T-cell (primary cell): ENCODE data around the gene DGKZ. TPM values are rescaled to one million over a fixed set of nuclear protein-coding genes. Genes with fewer than 3 reads are reported as not detected.
A peak's percentile ranks its signal among the peaks of the same experiment; 100 is the strongest.

Experiments
- ATAC-seq, 4 experiments: fragments of 200-7000 bp in 3 of 4; fragments of 150-1000 bp in 1 of 4; cut with Tn5 transposase; replicated peaks in 1 of 4; 1 replicate in 3 of 4; 2 replicates in 1 of 4; pipeline ENCODE4 v1.10.0; 2021; ENCODE audit warnings: moderate library complexity in 3 of 4, mild to moderate bottlenecking in 2 of 4, moderate number of reproducible peaks in 1 of 4
- CTCF ChIA-PET, 2 donors: fragments of 300-600 bp; sonication (Branson Sonifier 250); formaldehyde crosslinking; loops; one replicate each; lab custom pipeline; 2022; ENCODE audit warnings: antibody characterized with exemption in 2 of 2; lab: Charles Lee
- POLR2A ChIA-PET, 2 donors: fragments of 300-600 bp; sonication (Branson Sonifier 250); formaldehyde crosslinking; loops; one replicate each; lab custom pipeline; 2022; ENCODE audit warnings: antibody characterized with exemption in 2 of 2; lab: Charles Lee
- DNase-seq, 35 experiments: peaks; one replicate each; pipeline versions ENCODE4 v3.0.0 to v3.0.0-alpha.2; 2013 to 2023
- H3K27ac ChIP-seq: one replicate; pipeline ENCODE4 v1.5.1; 2013; ENCODE audit warnings: low read length
- H3K27me3 ChIP-seq, 2 experiments: replicated peaks in 1 of 2; 1 replicate in 1 of 2; 2 replicates in 1 of 2; pipeline versions ENCODE4 v1.6.1 to v1.7.0; 2013; ENCODE audit warnings: low read length in 1 of 2, mixed read lengths in 1 of 2; ENCODE audit not compliant: control insufficient read depth in 2 of 2, insufficient read depth in 2 of 2; ENCODE audit errors: extremely low read depth in 1 of 2
- H3K36me3 ChIP-seq, 2 donors: 1 replicate in 1 of 2; 2 replicates in 1 of 2; pipeline versions ENCODE4 v1.6.1 to v1.7.0; 2013; ENCODE audit warnings: low read length in 1 of 2; ENCODE audit not compliant: control insufficient read depth in 2 of 2, insufficient read depth in 1 of 2; ENCODE audit errors: extremely low read depth in 1 of 2
- H3K4me1 ChIP-seq, 2 experiments: 1 replicate in 1 of 2; 2 replicates in 1 of 2; pipeline versions ENCODE4 v1.6.1 to v1.7.0; 2013; ENCODE audit warnings: low read length in 2 of 2, mixed read lengths in 1 of 2; ENCODE audit not compliant: insufficient read depth in 2 of 2, control insufficient read depth in 1 of 2; ENCODE audit errors: extremely low read depth in 1 of 2
- H3K4me3 ChIP-seq, 2 donors: 1 replicate in 1 of 2; 2 replicates in 1 of 2; pipeline versions ENCODE4 v1.5.1 to v1.7.0; 2013; ENCODE audit warnings: mild to moderate bottlenecking in 2 of 2, low read length in 1 of 2, moderate library complexity in 1 of 2; ENCODE audit not compliant: control insufficient read depth in 1 of 2; ENCODE audit errors: extremely low read depth in 1 of 2
- H3K9me3 ChIP-seq: 2 replicates; pipeline ENCODE4 v1.7.0; 2013
- H3K27ac Mint-ChIP-seq, 2 donors: one replicate each; pipeline ENCODE4 v1.8.0; 2020 to 2021; ENCODE audit warnings: mild to moderate bottlenecking in 2 of 2, mixed read lengths in 2 of 2
- H3K27me3 Mint-ChIP-seq, 2 donors: one replicate each; pipeline ENCODE4 v1.8.0; 2021 to 2022; ENCODE audit warnings: mixed read lengths in 2 of 2
- H3K36me3 Mint-ChIP-seq: one replicate; pipeline ENCODE4 v1.8.0; 2021; ENCODE audit warnings: mixed read lengths
- H3K4me1 Mint-ChIP-seq, 3 donors: one replicate each; pipeline ENCODE4 v1.8.0; 2020 to 2022; ENCODE audit warnings: mixed read lengths in 3 of 3, mild to moderate bottlenecking in 1 of 3
- H3K4me3 Mint-ChIP-seq, 3 donors: one replicate each; pipeline ENCODE4 v1.8.0; 2020 to 2022; ENCODE audit warnings: mild to moderate bottlenecking in 3 of 3, mixed read lengths in 3 of 3, moderate library complexity in 3 of 3
- H3K9me3 Mint-ChIP-seq, 3 donors: one replicate each; pipeline ENCODE4 v1.8.0; 2020 to 2022; ENCODE audit warnings: mixed read lengths in 3 of 3
- WGBS: methylation state at CpG from one replicate; pipeline ENCODE4 v1.1.5; 2013; ENCODE audit warnings: missing lambda C conversion rate; ENCODE audit not compliant: insufficient coverage; 5-methylcytosine and 5-hydroxymethylcytosine counted together
- total RNA-seq, 35 experiments: library from RNA in 6 of 35; stranded (reverse) in 6 of 35; fragments of 120-200 nt in 1 of 35; gene quantifications; one replicate each; pipeline versions ENCODE4 v1.2.1 to v1.2.4 and lab custom pipeline; 2013 to 2026

DGKZ gene
- total RNA-seq, 5 donors from 2014 or later (not counting 1 experiment from before 2014, with no cell fraction given) = 235 to 318 (median 251) TPM

- Histone ChIP-seq H3K4me1 (peaks cover 37 to 65% of the 10 kb centered on the region in 2 experiments), H3K27me3 (peaks cover 0 to 50% of the 10 kb centered on the region in 2 experiments)
Measured at GRCh38 chr11:46331282-46331984, 15.8 kb upstream of the DGKZ start.

DNA sequence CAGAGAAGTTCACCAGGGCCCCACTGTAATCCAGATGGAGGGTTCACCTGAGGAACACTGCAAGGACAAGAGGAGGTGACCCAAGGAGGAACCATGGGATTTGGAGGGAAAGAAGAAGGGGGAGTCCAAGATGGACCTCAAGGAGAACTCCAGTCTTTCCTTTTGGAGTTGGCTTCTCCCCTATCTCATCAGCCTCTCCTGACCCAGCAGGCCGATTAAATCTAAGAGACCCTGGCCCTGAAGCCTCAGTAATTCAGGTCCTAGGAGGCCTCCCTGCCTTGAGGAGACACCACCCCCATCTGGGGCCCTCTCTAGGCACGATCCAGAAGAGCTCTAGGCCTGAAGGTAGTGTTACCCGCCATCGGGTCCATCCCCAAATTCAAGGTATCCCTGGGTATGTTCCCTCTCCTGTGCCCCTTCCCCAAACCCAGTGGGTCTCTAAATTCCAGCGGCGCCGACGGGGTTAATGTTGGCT, 15.1 kb upstream of the DGKZ start:
- ChIA-PET CTCF (interaction anchor here in 1 of 2 donors (0.5 to 1.5 kb wide), 3 partner anchors 16 to 287 kb away, joined by 3 to 5 read pairs (median 5); no protein-coding TSS in a partner anchor), POLR2A (no interaction called here)
- Histone ChIP-seq H3K36me3 (no peaks in the 10 kb centered on the region), H3K27me3 (peaks cover 0 to 49% of the 10 kb centered on the region in 2 experiments), H3K4me3 (peak overlapping the region; percentile 47 to 60), H3K4me1 (peaks cover 37 to 71% of the 10 kb centered on the region in 2 experiments), H3K9me3 (no peaks in the 10 kb centered on the region), H3K27ac (peak overlapping the region; percentile 30)
- Mint-ChIP-seq H3K4me3 (peak overlapping the region; percentile 73 to 84 (median 78)), H3K27ac (peak overlapping the region; percentile 93 to 99), H3K4me1 (peaks cover 61 to 72% (median 64%) of the 10 kb centered on the region in 3 donors), H3K9me3 (no peaks in the 10 kb centered on the region), H3K27me3 (peaks cover 0 to 9% of the 10 kb centered on the region in 2 donors), H3K36me3 (no peaks in the 10 kb centered on the region)
- WGBS = 27% methylated on average over 8 of the region's 8 CpGs
- peak in 1 of 4 experiments; percentile 0 for ATAC-seq
- DNase-seq = no peak

More at GRCh38 chr11:46331282-46331984, 15.8 kb upstream of the DGKZ start:
- peaks cover 0 to 13% of the 10 kb centered on the region in 2 donors for H3K27me3 Mint-ChIP-seq
- POLR2A ChIA-PET = no interaction called here
- peaks cover 63 to 69% (median 65%) of the 10 kb centered on the region in 3 donors for H3K4me1 Mint-ChIP-seq
- WGBS = 48% methylated on average over 2 of the region's 5 CpGs
- ATAC-seq (peak; percentile 77 to 85 (median 78)), DNase-seq (peak in 33 of 35 experiments; percentile 22 to 74 (median 55))
- Histone ChIP-seq H3K4me3 (peak overlapping the region; percentile 47 to 60), H3K9me3 (no peaks in the 10 kb centered on the region), H3K27ac (peak overlapping the region; percentile 30), H3K36me3 (no peaks in the 10 kb centered on the region)
- H3K9me3 Mint-ChIP-seq = no peaks in the 10 kb centered on the region
- H3K4me3 Mint-ChIP-seq = peak overlapping the region; percentile 73 to 84 (median 78)
- H3K27ac Mint-ChIP-seq = peak overlapping the region; percentile 93 to 99
- H3K36me3 Mint-ChIP-seq = no peaks in the 10 kb centered on the region
- CTCF ChIA-PET = interaction anchor here (0.5 to 2.4 kb wide), 3 partner anchors 18 to 288 kb away, joined by 3 to 12 read pairs (median 5); no protein-coding TSS in a partner anchor

- Histone ChIP-seq H3K27me3 (peaks cover 0 to 49% of the 10 kb centered on the region in 2 experiments), H3K27ac (peak overlapping the region; percentile 30), H3K9me3 (no peaks in the 10 kb centered on the region), H3K4me3 (peak overlapping the region; percentile 59 to 60), H3K36me3 (peaks cover 0 to 3% of the 10 kb centered on the region in 2 donors), H3K4me1 (peaks cover 41 to 75% of the 10 kb centered on the region in 2 experiments)
- Mint-ChIP-seq H3K4me1 (peaks cover 66 to 73% (median 66%) of the 10 kb centered on the region in 3 donors), H3K36me3 (no peaks in the 10 kb centered on the region), H3K4me3 (peak overlapping the region; percentile 73 to 84 (median 78)), H3K9me3 (no peaks in the 10 kb centered on the region), H3K27ac (peak overlapping the region; percentile 93 to 99), H3K27me3 (peaks cover 0 to 9% of the 10 kb centered on the region in 2 donors)
- DNase-seq = peak in 17 of 35 experiments; percentile 32 to 60 (median 44)
- ChIA-PET CTCF (interaction anchor here in 1 of 2 donors (0.6 to 1.5 kb wide), 2 partner anchors 17 to 36 kb away, joined by 3 to 5 read pairs; no protein-coding TSS in a partner anchor), POLR2A (interaction anchor here (0.5 to 0.7 kb wide), 4 partner anchors 12 to 281 kb away, joined by 3 to 4 read pairs (median 4); no protein-coding TSS in a partner anchor)
- peak; percentile 28 to 46 (median 40) for ATAC-seq
- WGBS = 2% methylated on average over 96 of the region's 99 CpGs
Measured at GRCh38 chr11:46332568-46333393, 14.5 kb upstream of the DGKZ start.

GRCh38 chr11:46333394-46333947, 13.8 kb upstream of the DGKZ start:
- Mint-ChIP-seq H3K27me3 (peaks cover 0 to 9% of the 10 kb centered on the region in 2 donors), H3K36me3 (no peaks in the 10 kb centered on the region), H3K27ac (peak overlapping the region; percentile 81 to 90), H3K4me3 (peak overlapping the region; percentile 78 to 83 (median 81)), H3K9me3 (no peaks in the 10 kb centered on the region), H3K4me1 (peaks cover 72 to 77% (median 73%) of the 10 kb centered on the region in 3 donors)
- ChIA-PET POLR2A (interaction anchor here (0.7 kb wide), 2 partner anchors 12 to 211 kb away, joined by 3 to 4 read pairs; no protein-coding TSS in a partner anchor), CTCF (interaction anchor here in 1 of 2 donors (0.6 to 1.5 kb wide), 2 partner anchors 18 to 831 kb away, joined by 5 read pairs; no protein-coding TSS in a partner anchor)
- DNase-seq = peak in 21 of 35 experiments; percentile 28 to 58 (median 43)
- peaks cover 0 to 51% of the 10 kb centered on the region in 2 experiments for H3K27me3 ChIP-seq
- peak overlapping the region; percentile 59 to 60 for H3K4me3 ChIP-seq
- ATAC-seq = peak in 3 of 4 experiments; percentile 29 to 39 (median 31)
- peaks cover 46 to 79% of the 10 kb centered on the region in 2 experiments for H3K4me1 ChIP-seq
- 2% methylated on average over 21 of the region's 25 CpGs for WGBS
- peaks cover 0 to 4% of the 10 kb centered on the region in 2 donors for H3K36me3 ChIP-seq
- H3K27ac ChIP-seq = peak overlapping the region; percentile 34
- H3K9me3 ChIP-seq = no peaks in the 10 kb centered on the region

- no peak for DNase-seq
- H3K4me1 ChIP-seq = peaks cover 51 to 87% of the 10 kb centered on the region in 2 experiments
- Mint-ChIP-seq H3K9me3 (no peaks in the 10 kb centered on the region), H3K27ac (peak overlapping the region in 1 of 2 donors; percentile 90), H3K4me3 (peak overlapping the region; percentile 78 to 83 (median 81)), H3K27me3 (peaks cover 0 to 9% of the 10 kb centered on the region in 2 donors), H3K36me3 (no peaks in the 10 kb centered on the region), H3K4me1 (peaks cover 77 to 84% (median 79%) of the 10 kb centered on the region in 3 donors)
- ChIA-PET POLR2A (no interaction called here), CTCF (interaction anchor here in 1 of 2 donors (0.6 kb wide), 1 partner anchor 830 kb away, joined by 5 read pairs; no protein-coding TSS in a partner anchor)
- peaks cover 0 to 4% of the 10 kb centered on the region in 2 donors for H3K36me3 ChIP-seq
- no peak overlapping the region for H3K27ac ChIP-seq
- no peak for ATAC-seq
- H3K9me3 ChIP-seq = no peaks in the 10 kb centered on the region
- no CpG with 5 or more reads among the region's 3 CpGs for WGBS
- H3K27me3 ChIP-seq = peaks cover 0 to 52% of the 10 kb centered on the region in 2 experiments
- peak overlapping the region; percentile 59 to 60 for H3K4me3 ChIP-seq
Measured at GRCh38 chr11:46334211-46334610, 13.1 kb upstream of the DGKZ start.
